Prostate gland (tissue), 2 donors: ENCODE results near the gene TNKS1BP1. TPM values are rescaled to one million over a fixed set of nuclear protein-coding genes. Genes with fewer than 3 reads are reported as not detected.

Source experiments
- DNase-seq: peaks from one replicate; pipeline ENCODE4 v3.0.0-alpha.2; 2019; ENCODE audit warnings: low spot score
- H3K27ac ChIP-seq, 2 donors: fragments of 200-600 bp; sonication (generic); 2 replicates each; pipeline ENCODE4 v1.5.1; 2017 to 2019
- H3K27me3 ChIP-seq: fragments of 200-600 bp; sonication (generic); replicated peaks from 2 replicates; pipeline ENCODE4 v1.5.1; 2019; ENCODE audit not compliant: insufficient read depth
- H3K36me3 ChIP-seq, 2 donors: fragments of 200-600 bp; sonication (generic); 1 replicate in 1 of 2; 2 replicates in 1 of 2; pipeline versions ENCODE4 v1.5.1 to v1.8.1; 2017 to 2019
- H3K4me1 ChIP-seq: fragments of 200-600 bp; sonication (generic); replicated peaks from 2 replicates; pipeline ENCODE4 v1.5.1; 2019
- H3K4me3 ChIP-seq, 2 donors: fragments of 200-600 bp; sonication (generic); 2 replicates each; pipeline ENCODE4 v1.5.1; 2017 to 2019
- H3K9me3 ChIP-seq: fragments of 200-600 bp; sonication (generic); 2 replicates; pipeline ENCODE4 v1.5.1; 2017
- POLR2A ChIP-seq: fragments of 450-650 bp; IDR thresholded peaks from one replicate; pipeline ENCODE4 v1.6.1; 2016; ENCODE audit warnings: antibody characterized with exemption, mild to moderate bottlenecking
- POLR2AphosphoS5 ChIP-seq: sonication (generic); formaldehyde crosslinking; IDR thresholded peaks from one replicate; pipeline ENCODE4 v1.6.1; 2017; ENCODE audit warnings: antibody characterized with exemption
- WGBS: methylation state at CpG from one replicate; pipeline ENCODE4 v1.1.5; 2018; 5-methylcytosine and 5-hydroxymethylcytosine counted together
- intact Hi-C: fragments of 100-400 bp; cut with DNase I; formaldehyde crosslinking; loops from one replicate; pipeline ENCODE4 v1.14.2; 2022
- total RNA-seq, 2 donors: library from RNA; depleted of rRNA; stranded (reverse); fragments of >200 nt; gene quantifications; one replicate each; pipeline ENCODE4 v1.1.0, GENCODE V29; 2016
- TF ChIP-seq, protein P1 (sequence below), 4 experiments: fragments of 200-600 bp in 2 of 4; fragments of 450-650 bp in 2 of 4; sonication (generic) in 2 of 4; IDR thresholded peaks; 1 replicate in 3 of 4; 2 replicates in 1 of 4; pipeline ENCODE4 v1.5.1; 2016 to 2019; ENCODE audit warnings: antibody characterized with exemption in 4 of 4, mild to moderate bottlenecking in 2 of 4, moderate library complexity in 2 of 4

The TNKS1BP1 gene
- total RNA-seq, 2 donors from 2014 or later = 140 to 158 TPM

DNA sequence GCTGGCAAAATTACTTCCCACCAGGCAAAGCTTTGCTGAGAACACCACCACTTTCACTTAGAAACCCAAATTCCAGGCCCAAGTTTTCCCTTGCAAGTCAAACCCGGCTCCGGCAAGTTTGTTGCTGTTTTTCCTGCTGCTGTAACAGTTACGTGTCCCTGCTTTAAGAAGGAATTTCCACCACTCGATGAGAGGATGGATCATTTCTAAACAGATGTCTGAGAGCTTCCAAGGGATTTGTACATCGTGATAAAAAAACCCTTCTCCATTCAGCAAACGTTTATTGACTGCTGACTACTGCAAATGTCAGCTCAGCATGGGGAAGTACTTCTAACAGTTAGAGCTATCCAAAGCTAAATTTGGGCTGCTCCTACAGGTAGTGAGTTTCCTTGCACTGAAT lies 33.1 kb upstream of the TNKS1BP1 start:
- no peaks in the 10 kb centered on the region for H3K4me1 ChIP-seq
- intact Hi-C loops = no loop called here
- no peak overlapping the region for H3K4me3 ChIP-seq
- no peaks in the 10 kb centered on the region for H3K9me3 ChIP-seq
- TF ChIP-seq, protein P1, sequence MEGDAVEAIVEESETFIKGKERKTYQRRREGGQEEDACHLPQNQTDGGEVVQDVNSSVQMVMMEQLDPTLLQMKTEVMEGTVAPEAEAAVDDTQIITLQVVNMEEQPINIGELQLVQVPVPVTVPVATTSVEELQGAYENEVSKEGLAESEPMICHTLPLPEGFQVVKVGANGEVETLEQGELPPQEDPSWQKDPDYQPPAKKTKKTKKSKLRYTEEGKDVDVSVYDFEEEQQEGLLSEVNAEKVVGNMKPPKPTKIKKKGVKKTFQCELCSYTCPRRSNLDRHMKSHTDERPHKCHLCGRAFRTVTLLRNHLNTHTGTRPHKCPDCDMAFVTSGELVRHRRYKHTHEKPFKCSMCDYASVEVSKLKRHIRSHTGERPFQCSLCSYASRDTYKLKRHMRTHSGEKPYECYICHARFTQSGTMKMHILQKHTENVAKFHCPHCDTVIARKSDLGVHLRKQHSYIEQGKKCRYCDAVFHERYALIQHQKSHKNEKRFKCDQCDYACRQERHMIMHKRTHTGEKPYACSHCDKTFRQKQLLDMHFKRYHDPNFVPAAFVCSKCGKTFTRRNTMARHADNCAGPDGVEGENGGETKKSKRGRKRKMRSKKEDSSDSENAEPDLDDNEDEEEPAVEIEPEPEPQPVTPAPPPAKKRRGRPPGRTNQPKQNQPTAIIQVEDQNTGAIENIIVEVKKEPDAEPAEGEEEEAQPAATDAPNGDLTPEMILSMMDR (IDR thresholded peaks at IDR 0.05) = no peak
- no peak for TF ChIP-seq POLR2A
- no peak for TF ChIP-seq POLR2AphosphoS5
- H3K27ac ChIP-seq = no peak overlapping the region
- WGBS = 33% methylated on average over 6 of the region's 6 CpGs
- no peaks in the 10 kb centered on the region for H3K36me3 ChIP-seq
- DNase-seq = no peak
- no peaks in the 10 kb centered on the region for H3K27me3 ChIP-seq

DNA sequence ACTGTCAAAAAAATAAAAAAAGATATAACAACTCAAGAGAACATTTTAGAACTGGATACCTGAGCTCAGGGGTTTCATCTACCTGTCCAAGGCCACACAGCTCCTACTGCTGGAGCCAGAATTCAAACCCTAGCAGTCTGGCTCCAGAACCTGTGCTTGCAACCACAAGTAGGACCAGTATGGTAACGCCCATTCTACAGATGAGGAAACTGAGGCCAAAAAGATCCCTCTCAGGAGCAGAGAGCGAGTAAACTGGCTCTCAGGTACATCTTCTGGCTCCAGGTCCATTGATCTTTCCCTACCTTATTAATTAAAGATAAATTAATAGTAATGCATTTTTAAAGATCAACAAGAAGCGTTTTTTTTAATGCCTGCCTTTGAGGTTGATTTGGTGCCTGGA lies 32.6 kb upstream of the TNKS1BP1 start:
- H3K4me1 ChIP-seq = no peaks in the 10 kb centered on the region
- H3K9me3 ChIP-seq = no peaks in the 10 kb centered on the region
- H3K36me3 ChIP-seq = no peaks in the 10 kb centered on the region
- 83% methylated on average over 3 of the region's 3 CpGs for WGBS
- TF ChIP-seq, protein P1 (IDR thresholded peaks at IDR 0.05) = no peak
- no peak for TF ChIP-seq POLR2AphosphoS5
- TF ChIP-seq POLR2A = no peak
- intact Hi-C loops = no loop called here
- H3K4me3 ChIP-seq = no peak overlapping the region
- no peak overlapping the region for H3K27ac ChIP-seq
- DNase-seq = no peak
- no peaks in the 10 kb centered on the region for H3K27me3 ChIP-seq

DNA sequence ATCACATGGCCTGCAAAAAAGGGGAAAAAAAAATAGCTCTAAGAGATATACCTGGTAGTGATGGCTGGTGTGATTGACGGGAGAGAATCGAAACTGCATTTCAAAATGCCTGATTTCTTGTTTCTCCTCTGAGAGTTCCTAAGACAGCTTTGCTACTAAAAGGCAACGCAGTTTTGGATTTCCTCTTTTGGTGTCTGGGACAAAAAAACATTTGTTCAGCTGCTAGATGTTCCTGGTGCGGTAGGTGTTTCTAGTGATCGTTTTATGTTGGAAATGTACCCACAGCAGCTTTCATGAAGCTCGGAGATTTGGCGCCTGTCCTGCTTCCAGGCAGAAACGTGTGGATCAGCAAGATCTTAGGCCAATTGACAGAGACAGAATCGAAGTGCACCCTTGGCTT lies 31.5 kb upstream of the TNKS1BP1 start:
- Histone ChIP-seq H3K9me3 (no peaks in the 10 kb centered on the region), H3K4me3 (no peak overlapping the region), H3K4me1 (no peaks in the 10 kb centered on the region), H3K27ac (no peak overlapping the region), H3K27me3 (no peaks in the 10 kb centered on the region), H3K36me3 (no peaks in the 10 kb centered on the region)
- intact Hi-C loops = no loop called here
- DNase-seq = no peak
- WGBS = 50% methylated on average over 9 of the region's 9 CpGs
- no peak for TF ChIP-seq POLR2AphosphoS5
- TF ChIP-seq POLR2A = no peak
- TF ChIP-seq, protein P1 (IDR thresholded peaks at IDR 0.05) = no peak

DNA sequence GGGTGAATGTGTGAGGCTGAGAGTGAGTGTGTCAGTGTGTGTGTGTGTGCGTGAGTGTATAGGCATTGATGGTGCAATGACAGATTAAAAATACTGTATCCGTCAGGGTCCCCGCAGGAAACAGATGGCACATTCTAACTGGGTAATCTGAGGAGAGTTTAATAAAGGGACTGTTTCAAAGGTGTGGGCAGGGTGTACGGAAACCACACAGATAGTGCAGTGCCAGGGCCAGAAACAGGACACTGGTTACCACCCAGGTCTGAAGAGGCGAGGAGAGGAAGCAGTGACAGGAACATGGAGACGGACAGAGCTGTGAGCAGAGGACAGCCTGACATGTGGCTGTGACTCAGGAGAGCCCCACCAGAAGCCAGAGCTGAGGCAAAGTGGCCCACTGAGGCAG lies 29.9 kb upstream of the TNKS1BP1 start:
- Histone ChIP-seq H3K36me3 (no peaks in the 10 kb centered on the region), H3K4me3 (no peak overlapping the region), H3K27me3 (no peaks in the 10 kb centered on the region), H3K9me3 (no peaks in the 10 kb centered on the region), H3K4me1 (no peaks in the 10 kb centered on the region), H3K27ac (no peak overlapping the region)
- intact Hi-C loops = no loop called here
- TF ChIP-seq POLR2A = no peak
- TF ChIP-seq POLR2AphosphoS5 = no peak
- TF ChIP-seq, protein P1 (IDR thresholded peaks at IDR 0.05) = no peak
- WGBS = 84% methylated on average over 6 of the region's 6 CpGs
- DNase-seq = no peak

DNA sequence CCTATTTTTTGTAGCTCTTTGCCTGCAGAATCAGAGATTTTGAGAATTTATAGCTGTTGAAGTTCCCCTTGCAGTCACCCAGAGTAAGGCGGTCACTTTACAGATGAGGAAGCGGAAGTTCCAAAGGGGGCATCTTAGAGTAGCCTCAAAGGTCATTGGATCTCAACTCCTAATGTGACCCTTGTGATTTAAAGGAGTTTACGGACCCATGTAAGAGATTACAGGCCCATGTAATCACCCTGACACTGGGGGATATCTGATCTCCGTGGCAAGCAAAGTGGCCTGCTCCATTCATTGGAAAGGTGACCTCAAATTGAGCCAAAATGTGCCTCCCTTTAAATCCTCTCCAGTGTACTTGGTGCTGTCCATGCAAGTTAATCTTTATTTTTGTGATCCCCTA lies 29.1 kb upstream of the TNKS1BP1 start:
- DNase-seq = no peak
- intact Hi-C loops = no loop called here
- Histone ChIP-seq H3K27me3 (no peaks in the 10 kb centered on the region), H3K4me3 (no peak overlapping the region), H3K9me3 (no peaks in the 10 kb centered on the region), H3K27ac (no peak overlapping the region), H3K4me1 (no peaks in the 10 kb centered on the region), H3K36me3 (no peaks in the 10 kb centered on the region)
- TF ChIP-seq, protein P1 (IDR thresholded peaks at IDR 0.05) = no peak
- TF ChIP-seq POLR2A (no peak), POLR2AphosphoS5 (no peak)
- WGBS = 78% methylated on average over 4 of the region's 4 CpGs
